Amniotic epithelial cell (primary cell): Measurements from ENCODE around the gene CDH23.

ENCODE experiments used
- DNase-seq: peaks from one replicate; pipeline ENCODE4 v3.0.0-alpha.2; 2010; ENCODE audit warnings: low read depth

CDH23 gene

DNA sequence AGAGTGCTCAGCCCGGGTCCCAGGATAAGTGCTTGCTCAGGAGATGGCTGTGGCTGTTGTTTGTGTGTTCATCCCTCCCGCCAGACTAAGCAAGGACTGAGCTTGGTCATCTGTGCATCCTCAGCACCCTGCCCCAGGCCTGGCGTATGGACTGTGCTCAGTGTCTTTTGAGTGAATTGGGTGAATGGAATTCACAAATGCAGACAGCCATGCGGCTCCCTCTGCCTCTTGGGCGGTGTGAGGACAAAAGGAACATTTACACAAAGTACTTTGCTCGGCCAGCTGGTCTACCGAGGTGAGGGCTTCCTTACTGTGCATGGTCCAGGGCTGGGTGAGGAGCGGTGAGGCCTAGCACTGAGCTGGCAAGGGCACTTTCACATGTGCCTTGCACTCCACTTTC lies 120.2 kb downstream of the CDH23 start:
- DNase-seq, result no peak

DNA sequence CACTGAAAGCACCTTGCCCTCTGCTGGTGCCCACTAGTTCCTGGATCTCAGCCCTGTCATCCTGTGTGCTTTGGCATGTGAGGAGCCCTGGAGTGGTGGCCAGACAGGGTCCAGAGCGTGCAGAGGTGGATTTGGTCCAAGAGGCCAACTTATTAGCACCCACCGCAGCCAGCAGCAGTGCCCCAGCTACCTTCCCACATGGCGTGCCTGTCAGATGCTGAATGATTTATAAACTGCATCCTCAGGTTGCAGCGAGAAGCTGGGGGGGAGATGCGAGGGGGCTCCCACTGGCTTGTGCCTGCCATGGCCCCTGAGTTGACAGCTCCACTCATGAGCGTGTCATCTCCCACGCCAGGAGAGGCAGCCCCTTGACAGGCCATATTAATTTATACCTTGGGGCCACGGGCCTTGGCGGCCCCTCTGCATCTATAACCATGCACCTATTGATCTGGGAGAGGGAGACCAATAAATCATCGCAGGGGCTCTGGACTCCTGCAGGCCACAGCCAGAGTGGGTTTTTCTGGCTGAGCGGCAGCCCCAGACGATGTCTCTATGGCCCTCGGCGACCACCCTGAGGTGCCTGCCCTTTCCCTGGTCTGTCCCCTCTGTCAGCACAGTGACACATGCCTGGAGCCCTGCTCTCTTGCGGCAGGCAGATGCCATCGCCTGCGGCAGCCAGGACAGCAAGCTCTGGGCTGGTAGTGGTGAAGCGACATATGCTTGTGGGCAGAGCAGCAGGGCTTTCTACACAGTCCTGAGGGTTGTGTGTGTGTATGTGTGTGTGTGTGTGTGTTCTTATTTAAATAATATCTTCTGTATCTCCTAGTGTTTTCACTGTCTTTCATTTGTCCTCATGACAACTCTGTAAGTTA lies 120.8 kb downstream of the CDH23 start:
- DNase-seq, result no peak

DNA sequence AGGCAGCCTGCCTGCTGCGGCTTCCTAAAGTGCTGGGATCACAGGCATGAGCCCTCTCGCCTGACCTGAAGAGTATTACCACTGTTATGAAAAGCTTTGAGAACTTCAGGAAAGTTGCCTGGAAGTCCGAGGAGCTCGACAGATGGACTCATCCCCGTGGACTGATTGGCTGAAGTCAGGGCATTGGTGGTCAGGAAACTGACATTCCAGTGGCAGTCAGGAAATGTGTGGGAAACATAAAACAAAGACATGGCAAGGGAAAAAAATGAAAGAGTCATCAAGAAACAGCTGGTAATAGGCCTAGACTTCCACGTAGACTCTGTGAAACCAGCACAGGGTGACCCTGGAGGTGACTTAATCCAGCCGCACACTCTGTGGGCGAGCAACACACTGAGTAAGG lies 123.3 kb downstream of the CDH23 start:
- DNase-seq, result peak; percentile 2

DNA sequence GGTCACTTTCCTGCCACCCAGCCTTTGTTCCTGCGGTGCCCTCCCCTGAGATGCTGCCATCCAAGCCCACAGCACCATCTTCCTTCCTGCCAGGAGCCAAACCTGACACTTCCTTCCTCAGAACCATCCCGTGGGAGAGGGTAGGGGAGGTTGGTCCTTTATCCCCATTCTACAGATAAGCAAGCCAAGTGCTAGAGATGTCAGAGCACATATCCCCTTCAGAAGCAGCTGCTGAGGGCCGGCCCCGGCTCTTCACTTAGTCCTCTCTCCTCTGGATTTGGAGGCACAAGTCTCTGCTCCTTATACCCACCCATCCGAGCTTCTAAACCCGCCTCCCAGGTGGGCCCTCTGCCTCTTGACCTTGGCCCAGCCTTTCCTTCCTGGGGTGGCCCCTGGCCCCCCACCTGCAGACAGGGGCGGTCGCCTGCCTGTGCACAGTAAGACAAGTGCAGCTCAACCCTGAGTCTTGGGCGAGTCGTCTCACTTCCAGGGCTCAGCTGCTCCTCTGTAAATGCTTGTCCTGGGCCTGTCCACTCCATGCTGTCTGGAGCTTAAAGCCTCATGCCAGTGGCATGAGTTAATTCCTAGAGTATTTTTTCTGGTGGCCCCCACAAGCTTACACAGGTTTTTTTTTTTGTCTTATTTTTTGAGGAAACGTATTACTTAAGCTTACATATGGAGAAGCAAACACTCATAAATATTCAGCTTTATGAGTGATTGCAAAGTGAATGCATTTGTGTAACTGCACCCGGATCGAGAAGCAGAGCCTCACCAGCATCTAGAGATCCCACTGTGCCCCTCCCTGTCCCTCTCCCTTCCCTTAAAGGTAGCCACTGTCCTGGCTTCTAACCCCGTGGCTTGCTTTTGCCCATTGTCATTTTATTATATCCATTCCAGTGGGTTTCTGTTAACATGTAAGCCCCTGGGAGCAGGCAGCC lies 125.1 kb downstream of the CDH23 start:
- DNase-seq, result no peak

DNA sequence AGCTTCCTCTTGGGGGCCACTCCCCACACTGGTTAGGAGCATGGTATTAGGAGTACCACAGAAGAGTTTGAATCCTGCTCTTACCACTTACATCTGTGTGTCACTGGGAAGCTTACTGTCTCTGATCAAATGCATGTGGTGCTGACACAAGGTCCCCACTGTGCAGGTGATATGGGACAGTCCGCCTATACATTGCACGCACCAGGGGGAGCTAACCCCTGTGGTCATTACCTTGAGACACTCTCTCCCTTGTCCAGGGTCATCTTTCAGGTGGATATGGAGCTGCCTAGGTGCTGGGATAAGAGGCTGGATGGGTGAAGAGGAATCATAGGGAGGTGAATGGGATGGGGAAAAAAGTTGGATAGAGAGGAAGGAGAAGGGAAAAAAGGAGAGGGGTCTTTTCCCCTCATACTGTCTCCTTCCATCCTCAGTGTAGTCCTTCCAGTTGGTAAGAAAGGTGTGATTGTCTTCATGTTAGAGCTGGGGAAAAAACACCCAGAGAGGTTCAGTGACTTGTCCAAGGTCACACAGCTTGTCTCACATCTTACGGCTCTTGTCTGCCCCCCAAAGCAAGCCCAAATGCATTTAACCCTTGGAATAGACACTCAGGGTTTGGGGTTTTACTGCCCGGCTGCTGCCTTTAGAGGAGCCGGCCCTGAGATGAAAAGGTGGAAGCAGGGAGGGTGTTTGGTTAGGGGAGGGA lies 125.9 kb downstream of the CDH23 start:
- DNase-seq, result no peak

DNA sequence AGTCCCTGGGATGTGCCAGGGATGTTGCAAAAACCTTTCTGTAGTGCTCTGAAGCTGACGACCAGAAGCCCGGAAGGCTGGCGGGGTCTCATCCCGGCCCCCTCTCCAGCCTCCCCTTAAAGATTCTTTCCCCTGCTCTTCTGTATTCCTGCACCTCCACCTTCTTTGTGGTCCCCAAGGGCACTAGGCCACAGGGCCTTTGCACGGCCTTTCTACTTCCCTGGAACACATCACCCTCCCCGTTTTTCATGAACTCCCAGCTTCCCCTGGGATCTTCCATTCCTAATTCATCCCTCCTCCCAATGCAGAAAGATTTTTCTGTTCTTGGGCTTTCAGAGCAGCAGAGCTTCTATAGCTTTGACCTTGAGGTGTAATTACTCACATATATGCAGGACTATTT lies 127.0 kb downstream of the CDH23 start:
- DNase-seq, result no peak

DNA sequence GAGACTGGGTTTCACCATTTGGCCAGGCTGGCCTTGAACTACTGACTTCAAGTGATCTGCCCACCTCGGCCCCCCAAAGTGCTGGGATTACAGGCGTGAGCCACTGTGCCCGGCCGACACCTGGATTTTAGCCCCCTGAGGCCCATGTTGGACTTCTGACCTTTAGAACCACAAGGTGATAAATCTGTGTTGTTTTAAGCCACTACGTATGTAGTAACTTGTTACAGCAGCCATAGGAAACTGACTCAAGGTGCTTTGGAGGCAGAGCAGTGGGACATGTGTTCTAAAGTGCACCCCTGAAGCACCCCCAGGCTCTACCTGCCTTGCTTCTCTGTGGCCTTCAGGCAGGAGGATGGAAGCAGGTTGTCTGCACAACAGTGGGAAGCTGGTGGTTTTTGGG lies 128.4 kb downstream of the CDH23 start:
- DNase-seq, result no peak

DNA sequence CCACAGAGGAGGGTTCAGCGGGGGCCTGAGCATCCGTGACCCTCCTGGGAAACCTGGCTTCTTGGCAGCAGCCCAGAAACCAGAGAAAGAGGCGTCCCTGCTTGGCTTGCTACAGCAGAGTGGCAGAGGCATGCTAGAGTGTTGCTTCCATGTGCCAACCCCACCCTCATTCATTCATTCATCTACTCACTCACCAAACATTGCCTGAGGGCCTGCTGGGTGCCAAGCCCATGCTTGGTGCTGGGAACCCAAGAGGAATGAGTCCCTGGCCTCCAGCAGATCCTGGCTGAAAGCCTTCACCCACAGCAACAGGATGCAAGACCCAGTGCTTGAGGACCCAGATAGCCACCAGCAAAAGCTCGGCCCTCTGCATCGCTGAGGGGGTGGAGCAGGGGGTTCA lies 129.0 kb downstream of the CDH23 start:
- DNase-seq, result no peak

DNA sequence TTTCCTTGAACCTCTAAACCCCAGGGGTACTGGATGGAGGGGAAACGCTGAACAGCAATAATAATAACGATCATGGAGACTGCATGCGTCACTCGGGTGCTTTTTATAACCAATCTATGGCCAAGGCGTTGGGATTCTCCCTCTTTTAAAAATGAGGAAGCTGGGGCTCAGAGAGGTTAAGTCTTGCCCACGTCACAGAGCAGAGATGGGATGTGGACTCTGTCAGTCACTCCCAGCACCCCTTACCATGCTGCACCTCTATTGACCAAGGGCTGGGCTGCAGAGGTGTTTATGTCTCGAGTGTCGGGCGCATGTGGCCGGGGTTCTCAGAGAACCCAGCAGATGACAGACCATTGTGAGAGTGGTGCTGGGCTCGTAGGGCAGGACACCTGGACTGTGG lies 129.9 kb downstream of the CDH23 start:
- no peak for DNase-seq

DNA sequence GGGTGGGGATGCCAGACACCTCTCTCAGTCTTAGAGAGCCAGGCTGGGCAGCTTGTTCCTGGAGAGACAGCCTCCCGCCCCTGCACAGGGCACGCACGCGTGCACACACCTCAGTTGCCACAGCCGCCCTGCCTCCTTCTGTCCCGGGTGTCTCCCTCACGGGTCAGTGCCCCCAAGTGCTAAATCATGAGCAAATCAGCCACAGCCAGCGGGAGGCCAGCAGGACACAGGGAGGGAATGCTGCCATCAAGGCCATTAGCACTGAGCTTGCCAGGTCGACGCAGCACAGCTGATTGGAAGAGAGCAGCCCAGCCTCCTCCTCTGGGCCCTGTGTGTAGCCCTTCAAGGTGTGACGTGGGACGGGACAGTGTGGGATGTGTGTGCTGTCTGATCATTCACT lies 130.4 kb downstream of the CDH23 start:
- DNase-seq, result no peak

DNA sequence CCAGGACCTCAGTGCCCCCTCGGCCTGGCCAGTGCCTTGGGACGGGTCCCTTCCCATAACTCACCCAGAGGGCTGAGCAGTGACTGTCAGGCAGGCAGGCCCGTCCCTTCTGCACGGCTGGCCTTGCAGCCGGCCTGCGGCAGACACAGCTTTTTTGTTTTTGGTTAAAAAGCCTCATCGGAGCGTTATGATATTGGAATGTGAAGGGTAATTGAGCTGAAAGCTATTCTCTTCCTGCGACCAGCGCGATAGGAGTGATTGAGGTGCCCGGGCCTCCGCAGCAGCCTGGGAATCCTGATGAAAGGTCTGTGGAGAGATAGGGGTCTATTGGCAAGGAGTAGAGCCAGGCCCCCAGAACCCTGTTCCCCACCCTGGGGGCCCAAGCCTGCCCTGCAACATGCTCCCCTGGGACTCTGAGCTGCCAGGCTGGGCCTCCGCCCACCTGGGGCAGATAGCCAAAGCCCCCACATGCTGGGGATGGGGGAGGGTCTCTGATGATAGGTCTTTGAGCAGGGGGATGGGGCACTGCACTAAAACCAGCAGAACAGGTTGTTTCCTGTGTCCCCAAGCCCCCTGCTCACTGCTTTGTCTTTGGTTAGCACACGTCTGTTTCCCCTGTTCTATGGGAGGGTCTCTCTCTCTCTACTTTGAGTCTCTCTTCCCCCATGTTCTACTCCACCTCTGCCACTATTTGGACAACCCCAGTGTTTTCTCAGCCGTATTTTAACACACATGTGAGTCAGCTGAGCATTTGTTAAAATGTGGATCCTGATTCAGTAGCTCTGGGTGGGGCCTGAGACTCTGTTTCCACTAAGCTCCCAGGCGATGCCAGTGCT lies 131.9 kb downstream of the CDH23 start:
- DNase-seq, result no peak

DNA sequence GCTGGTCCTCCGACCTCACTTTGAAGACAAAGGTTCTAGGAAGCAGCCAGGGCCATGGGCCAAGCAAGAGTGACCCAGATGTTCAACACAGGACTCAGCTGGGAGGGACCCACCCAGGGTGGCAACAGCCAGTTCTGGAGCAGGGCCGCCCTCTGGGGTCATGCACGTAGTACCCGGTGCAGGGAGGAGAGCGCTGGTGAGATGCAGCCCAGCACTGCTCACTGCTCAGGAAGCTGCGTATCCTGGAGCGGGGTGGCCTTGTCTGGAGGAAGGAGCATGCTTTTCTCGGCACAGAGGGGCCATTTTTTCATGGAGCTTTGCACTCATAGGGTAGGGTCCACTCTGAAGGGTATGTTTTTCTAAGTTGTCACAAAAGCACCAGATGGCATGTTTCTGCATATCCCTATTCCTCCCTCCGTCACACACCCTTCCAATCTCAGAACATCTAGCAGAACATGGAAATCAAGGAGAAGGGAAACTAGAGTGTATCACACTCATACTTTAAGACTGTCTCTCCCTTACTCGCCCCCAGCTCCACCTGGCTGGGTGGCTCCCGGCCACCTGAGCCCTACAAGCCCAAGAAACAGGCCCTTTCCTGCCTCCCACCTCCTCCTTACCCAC lies 132.6 kb downstream of the CDH23 start:
- DNase-seq, result no peak

DNA sequence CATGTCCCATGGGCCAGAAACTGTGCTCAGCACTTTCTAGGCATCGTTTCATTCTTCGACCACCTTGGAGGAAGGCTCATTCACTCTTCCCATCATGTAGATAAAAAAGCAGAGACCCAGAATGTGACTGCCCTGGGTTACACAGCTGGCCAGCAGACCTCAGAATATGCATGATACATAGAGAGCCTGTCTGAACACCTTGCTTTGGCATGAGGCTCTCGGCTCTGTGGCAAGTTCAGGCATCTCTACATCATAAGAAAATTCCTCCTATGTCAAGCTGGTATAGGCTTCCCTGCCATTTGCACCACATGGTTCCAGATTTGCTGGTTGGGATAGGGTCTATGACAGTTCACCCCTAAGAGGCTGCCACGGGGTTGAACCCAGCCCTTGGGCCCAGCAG lies 134.1 kb downstream of the CDH23 start:
- DNase-seq, result no peak

DNA sequence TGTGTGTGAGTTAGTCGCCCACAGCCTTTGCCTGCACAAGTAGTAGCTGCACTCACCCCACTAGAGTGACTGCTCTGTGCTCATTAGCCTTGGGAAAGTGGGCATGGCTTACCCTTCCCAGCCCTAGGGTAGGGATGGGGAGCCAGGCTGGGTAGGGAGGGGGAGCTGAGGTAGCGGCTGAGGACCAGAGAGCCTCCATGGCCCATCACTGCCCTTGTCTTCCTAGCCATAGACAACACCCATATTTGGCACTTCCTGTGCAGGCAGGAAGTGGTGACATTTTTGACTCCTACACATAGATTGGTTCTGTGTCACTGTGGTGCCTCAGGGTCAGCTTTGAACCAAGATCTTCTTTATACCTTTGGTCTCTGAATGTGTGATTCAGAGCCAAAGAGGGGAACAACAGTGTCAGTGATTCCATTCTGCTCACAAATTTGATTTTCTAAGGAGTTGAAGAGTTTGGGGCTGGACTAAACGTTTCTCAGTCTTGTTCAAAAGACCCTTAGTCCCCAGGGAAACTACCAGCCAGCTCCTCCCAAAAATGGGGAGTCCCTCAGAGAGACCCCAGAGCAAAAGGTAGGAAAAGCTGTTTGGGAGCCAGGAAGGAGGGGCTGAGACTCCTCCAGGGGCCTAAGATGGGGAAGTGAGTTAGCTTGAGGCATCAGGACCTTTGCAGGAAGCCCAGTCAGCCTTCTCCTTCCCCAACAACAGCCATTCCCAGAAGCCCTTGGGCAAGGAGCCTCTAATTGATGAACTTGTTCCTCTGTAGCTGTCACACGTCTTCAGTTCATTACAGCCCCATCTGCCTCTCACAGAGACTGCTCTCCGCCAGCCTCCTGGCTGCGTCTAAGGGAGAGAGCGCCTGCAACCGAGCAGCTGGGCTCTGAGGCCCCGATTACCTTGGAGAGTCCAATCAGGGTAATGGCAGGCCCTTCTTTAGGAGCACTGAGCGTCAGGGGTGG lies 135.0 kb downstream of the CDH23 start:
- DNase-seq, result peak; percentile 4

DNA sequence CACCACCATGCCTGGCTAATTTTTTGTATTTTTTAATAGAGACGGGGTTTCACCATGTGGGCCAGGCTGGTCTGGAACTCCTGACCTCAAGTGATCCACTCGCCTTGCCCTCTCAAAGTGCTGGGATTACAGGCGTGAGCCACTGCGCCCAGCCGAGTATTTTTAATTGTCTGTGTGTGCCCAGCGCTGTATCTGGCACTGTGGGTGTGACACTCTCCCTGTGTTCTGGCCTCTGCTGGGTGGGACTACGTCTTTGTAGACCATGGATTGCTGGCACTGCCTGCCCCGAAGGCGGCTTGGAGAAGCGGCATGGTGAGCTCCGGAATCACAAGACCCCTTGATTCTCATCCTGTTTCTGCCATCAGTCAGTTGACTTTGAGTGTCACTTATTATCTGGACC lies 136.2 kb downstream of the CDH23 start:
- DNase-seq, result no peak

DNA sequence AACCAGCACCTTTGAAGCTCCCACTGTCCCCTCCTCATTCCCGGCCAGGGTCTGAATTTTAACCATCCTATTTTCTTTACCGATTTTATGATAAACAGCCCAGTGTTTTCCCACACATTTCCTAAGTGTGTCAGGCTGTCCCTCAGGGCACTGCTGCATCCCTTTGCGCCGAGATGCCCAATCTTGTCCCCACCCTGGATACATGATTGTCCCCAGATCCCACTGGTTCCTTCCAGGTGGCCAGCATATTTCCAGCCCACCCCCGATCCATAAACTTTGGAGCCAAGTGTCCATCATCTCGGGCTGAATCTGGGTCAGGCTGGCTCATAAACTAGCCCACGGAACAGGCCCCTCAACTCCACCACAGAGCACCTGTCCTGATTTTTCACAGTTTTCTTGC lies 137.2 kb downstream of the CDH23 start:
- DNase-seq, result no peak

DNA sequence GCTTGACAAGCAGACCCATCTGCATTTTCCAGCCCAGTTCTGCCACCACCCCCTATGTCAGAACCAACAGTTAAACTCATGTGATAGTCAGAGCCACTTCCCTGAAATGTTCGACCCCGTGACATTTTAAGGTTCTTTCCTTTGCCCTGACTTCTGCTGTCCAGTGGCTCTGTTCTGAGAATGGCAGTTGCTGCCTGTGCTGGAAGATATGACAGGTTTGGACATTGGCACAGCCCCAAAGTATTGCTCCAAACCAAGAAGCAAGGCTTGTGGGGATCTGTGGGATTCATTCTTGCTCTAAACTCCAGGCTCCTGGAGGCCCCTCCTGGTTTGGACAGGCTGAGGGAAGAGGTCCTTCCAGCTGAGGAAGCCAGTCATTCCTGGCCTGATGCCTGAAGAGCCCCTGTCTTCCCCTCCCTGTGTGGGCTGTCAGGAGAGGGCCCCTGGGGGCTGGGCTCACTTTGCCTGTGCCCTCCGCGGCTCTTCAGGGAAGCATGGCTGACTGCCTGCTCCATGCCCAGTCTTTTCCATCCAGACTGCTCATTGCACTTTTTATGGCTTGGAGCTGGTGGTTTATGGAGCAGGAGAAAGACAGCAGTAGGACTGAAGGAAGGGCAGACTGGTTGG lies 138.0 kb downstream of the CDH23 start:
- DNase-seq, result no peak

DNA sequence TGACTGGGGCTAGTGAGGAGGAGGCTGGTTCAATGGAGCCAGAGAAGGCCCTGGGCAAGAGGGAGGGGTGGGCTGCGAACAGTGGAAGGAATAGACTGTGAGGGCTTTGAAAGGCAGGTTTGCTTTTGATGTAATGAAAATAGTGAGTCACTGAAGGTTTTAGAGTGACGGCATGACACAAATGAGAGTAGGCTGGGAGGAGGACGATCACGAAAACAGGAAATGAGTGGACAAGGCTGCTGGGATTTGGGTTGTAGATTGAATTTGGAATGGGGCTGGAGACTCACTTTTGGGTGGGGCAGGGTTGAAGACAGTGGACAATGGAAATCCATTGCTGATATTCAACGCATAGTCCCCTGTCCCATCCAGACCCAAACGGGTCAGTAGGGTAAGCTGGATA lies 139.6 kb downstream of the CDH23 start:
- DNase-seq, result no peak

DNA sequence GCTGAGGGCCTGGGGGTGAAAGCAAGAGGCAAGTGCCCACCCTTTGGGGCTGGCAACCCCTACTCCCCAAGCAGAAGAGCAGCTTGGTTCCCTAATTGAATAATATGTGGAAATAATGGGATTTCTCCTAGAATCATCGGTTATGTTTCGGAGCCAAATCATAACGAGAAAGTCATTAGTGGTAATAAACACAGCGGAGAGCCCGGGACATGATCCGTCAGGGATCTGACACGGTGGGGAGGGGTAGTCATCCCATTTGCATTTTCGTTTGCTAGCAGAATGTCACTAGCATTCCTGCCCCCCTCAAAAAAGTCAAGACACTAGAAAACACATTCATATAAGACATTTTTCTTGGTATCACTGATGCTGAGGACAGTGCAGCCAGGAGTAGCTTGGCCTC lies 140.4 kb downstream of the CDH23 start:
- no peak for DNase-seq

DNA sequence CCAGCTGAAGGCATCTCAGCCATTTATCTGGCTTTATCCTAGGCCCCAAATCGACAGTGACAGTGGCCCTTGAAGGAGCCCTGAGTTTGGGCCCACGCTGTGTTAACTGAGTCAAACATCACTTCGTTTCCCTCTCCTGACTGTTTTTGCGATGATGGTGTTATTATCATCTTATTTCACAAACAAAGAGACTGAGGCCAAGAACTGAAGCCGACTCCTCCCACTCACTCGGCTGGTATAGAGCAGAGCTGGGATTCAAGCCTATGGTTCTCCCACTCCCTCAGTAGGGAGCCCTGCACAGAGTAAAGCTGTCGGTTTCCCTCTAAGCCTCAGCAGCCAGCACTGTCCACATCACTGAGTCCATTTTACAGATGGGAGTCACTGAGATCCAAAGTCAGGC lies 141.0 kb downstream of the CDH23 start:
- no peak for DNase-seq
